HepG2 (cell line): Measurements from ENCODE around the gene CDK1. TPM values are rescaled to one million over a fixed set of nuclear protein-coding genes. Genes with fewer than 3 reads are reported as not detected.

Experiments used
- ATAC-seq: fragments of 200-7000 bp; cut with Tn5 transposase; 3 replicates; pipeline ENCODE4 v1.9.1; 2020; ENCODE audit warnings: mild to moderate bottlenecking, moderate library complexity
- BruUV-seq: library from RNA; stranded (reverse); fragments of 400-500 nt; replicated peaks from 2 replicates; lab custom pipeline; 2021; lab: Mats Ljungman, UMichigan
- CTCF ChIA-PET: fragments of 300-600 bp; formaldehyde crosslinking; extraction: SDS; loops from one replicate; lab custom pipeline; 2021; ENCODE audit warnings: low total read pairs, inconsistent platforms, low intra/inter-chr PET ratio; lab: Yijun Ruan, JAX
- POLR2A ChIA-PET: fragments of 350-600 bp; sonication (Branson Sonifier 250); formaldehyde crosslinking; loops from one replicate; lab custom pipeline; 2020; ENCODE audit warnings: antibody characterized with exemption, inconsistent platforms; lab: Yijun Ruan, JAX
- DNase-seq: peaks from one replicate; pipeline ENCODE4 v3.0.0-alpha.2; 2015; ENCODE audit warnings: low spot score
- FAIRE-seq: peaks from 3 replicates; lab custom pipeline; 2011; peaks lifted over from hg19 to GRCh38; lab: Jason Lieb, UNC
- H2AFZ ChIP-seq: one replicate; pipeline ENCODE4 v1.6.1; 2011; ENCODE audit warnings: low read length, inconsistent platforms
- H3K27ac ChIP-seq: fragments of 300-600 bp; 3 replicates; pipeline ENCODE4 v1.8.0; 2011; ENCODE audit warnings: mixed run types, mild to moderate bottlenecking, mixed read lengths, low read length, inconsistent platforms; ENCODE audit not compliant: insufficient read depth; ENCODE audit errors: extremely low read length
- H3K27me3 ChIP-seq, 2 experiments: fragments of 200-600 bp in 1 of 2; 2 replicates in 1 of 2; 3 replicates in 1 of 2; pipeline versions ENCODE4 v1.6.0 to v1.8.0; 2011; ENCODE audit warnings: low read length in 2 of 2, mild to moderate bottlenecking in 2 of 2, moderate library complexity in 2 of 2, inconsistent platforms in 1 of 2; ENCODE audit not compliant: insufficient read depth in 2 of 2, control insufficient read depth in 1 of 2
- H3K36me3 ChIP-seq, 2 experiments: fragments of 200-600 bp in 1 of 2; replicated peaks in 1 of 2; 2 replicates in 1 of 2; 3 replicates in 1 of 2; pipeline versions ENCODE4 v1.5.1 to v1.8.0; 2011; ENCODE audit warnings: low read length in 2 of 2, inconsistent platforms in 1 of 2; ENCODE audit not compliant: insufficient read depth in 2 of 2, control insufficient read depth in 1 of 2
- H3K4me1 ChIP-seq: 2 replicates; pipeline ENCODE4 v1.5.1; 2012; ENCODE audit warnings: low read length, inconsistent platforms; ENCODE audit not compliant: insufficient read depth
- H3K4me2 ChIP-seq: 2 replicates; pipeline ENCODE4 v1.6.0; 2011; ENCODE audit warnings: low read depth, low read length, inconsistent platforms
- H3K4me3 ChIP-seq, 3 experiments: fragments of 200-600 bp in 1 of 3; sonication (generic), shearing (Covaris generic) in 1 of 3; replicated peaks in 1 of 3; 2 replicates each; pipeline ENCODE4 v1.5.1; 2011 to 2016; ENCODE audit warnings: low read length in 3 of 3, inconsistent platforms in 2 of 3, low read depth in 2 of 3, mild to moderate bottlenecking in 2 of 3, control low read depth in 1 of 3, mixed read lengths in 1 of 3; ENCODE audit not compliant: insufficient read depth in 1 of 3
- H3K79me2 ChIP-seq: one replicate; pipeline ENCODE4 v1.6.1; 2011; ENCODE audit warnings: low read length, inconsistent platforms; ENCODE audit not compliant: insufficient read depth
- H3K9ac ChIP-seq: 2 replicates; pipeline ENCODE4 v1.6.0; 2011; ENCODE audit warnings: mild to moderate bottlenecking, low read depth, low read length, inconsistent platforms; ENCODE audit not compliant: insufficient read depth
- H3K9me3 ChIP-seq: 2 replicates; pipeline ENCODE4 v1.5.1; 2012; ENCODE audit warnings: mild to moderate bottlenecking, low read length
- H4K20me1 ChIP-seq: 2 replicates; pipeline ENCODE4 v1.6.0; 2011; ENCODE audit warnings: inconsistent platforms, mild to moderate bottlenecking, low read length, moderate library complexity; ENCODE audit not compliant: insufficient read depth
- ATF7 ChIP-seq, 2 experiments: fragments of 450-650 bp in 1 of 2; sonication (generic) in 1 of 2; formaldehyde crosslinking in 1 of 2; IDR thresholded peaks; 2 replicates each; pipeline versions ENCODE4 v1.4.0 to v1.6.1; 2016 to 2020; ENCODE audit warnings: antibody characterized with exemption in 1 of 2, mild to moderate bottlenecking in 1 of 2, missing genetic modification reagents in 1 of 2
- BRD4 ChIP-seq: sonication (generic); formaldehyde crosslinking; IDR thresholded peaks from 2 replicates; pipeline ENCODE4 v1.4.0; 2020; ENCODE audit warnings: missing genetic modification reagents
- IRX3 ChIP-seq: sonication (generic); formaldehyde crosslinking; IDR thresholded peaks from 2 replicates; pipeline ENCODE4 v1.8.1; 2023; ENCODE audit warnings: mild to moderate bottlenecking, low read depth, missing genetic modification reagents, borderline replicate concordance
- KMT2A ChIP-seq: sonication (generic); formaldehyde crosslinking; IDR thresholded peaks from 2 replicates; pipeline ENCODE4 v1.4.0; 2020; ENCODE audit warnings: missing genetic modification reagents
- MEF2D ChIP-seq: sonication (generic); formaldehyde crosslinking; IDR thresholded peaks from 2 replicates; pipeline ENCODE4 v1.5.1; 2020; ENCODE audit warnings: mild to moderate bottlenecking, missing genetic modification reagents
- RXRA ChIP-seq: sonication (generic); formaldehyde crosslinking; IDR thresholded peaks from 2 replicates; pipeline ENCODE4 v1.5.1; 2020; ENCODE audit warnings: missing genetic modification reagents
- RXRB ChIP-seq: IDR thresholded peaks from 2 replicates; pipeline ENCODE4 v1.6.1; 2016; ENCODE audit warnings: borderline replicate concordance, missing genetic modification reagents, missing compliant biosample characterization
- ZNF572 ChIP-seq: sonication (generic); formaldehyde crosslinking; IDR thresholded peaks from 2 replicates; pipeline ENCODE4 v1.5.1; 2020; ENCODE audit warnings: mild to moderate bottlenecking, missing genetic modification reagents
- ZNF800 ChIP-seq: sonication (generic); formaldehyde crosslinking; IDR thresholded peaks from 2 replicates; pipeline ENCODE4 v1.4.0; 2020; ENCODE audit warnings: missing genetic modification reagents
- WGBS: methylation state at CpG from one replicate; pipeline ENCODE4 v1.1.6; 2017; ENCODE audit warnings: low lambda C conversion rate; 5-methylcytosine and 5-hydroxymethylcytosine counted together
- in situ Hi-C: cut with HindIII; loops from 2 replicates; pipeline ENCODE4 v1.10.0; 2017; ENCODE audit warnings: low pct_unique_long_range_greater_than_20kb; ENCODE audit not compliant: extremely low pct_ligation_motif_present
- intact Hi-C: fragments of 100-400 bp; cut with micrococcal nuclease; formaldehyde crosslinking; loops from one replicate; pipeline ENCODE4 v1.10.0; 2022; ENCODE audit not compliant: unreplicated experiment
- polyA plus RNA-seq, 8 experiments: library from polyadenylated mRNA; depleted of rRNA in 3 of 8; stranded (reverse) in 7 of 8; unstranded in 1 of 8; fragments of >200 nt; fragmentation: Illumina TruSeq in 4 of 8; extraction: Trizol in 4 of 8; gene quantifications; 2 replicates each; pipeline versions ENCODE4 v1.2.1 to v1.2.3, GENCODE V29; 2011 to 2016; ENCODE audit warnings: low read depth in 4 of 8, missing spikeins in 1 of 8, mixed read lengths in 1 of 8; ENCODE audit not compliant: insufficient read depth in 1 of 8
- total RNA-seq, 5 experiments: library from RNA; depleted of rRNA; stranded (reverse); fragments of >200 nt; fragmentation: Illumina TruSeq; extraction: Trizol; gene quantifications; 2 replicates each; pipeline ENCODE4 v1.2.3, GENCODE V29; 2016; ENCODE audit warnings: low read depth in 1 of 5
- TF ChIP-seq, protein P1 (sequence below): sonication (generic); formaldehyde crosslinking; IDR thresholded peaks from one replicate; pipeline ENCODE4 v1.5.1; 2020; ENCODE audit warnings: mild to moderate bottlenecking, missing genetic modification reagents; ENCODE audit errors: not compliant biosample characterization
- TF ChIP-seq, protein P2 (sequence below): IDR thresholded peaks from 2 replicates; pipeline ENCODE4 v1.6.1; 2012; ENCODE audit warnings: inconsistent platforms
- TF ChIP-seq, protein P3 (sequence below): sonication (generic); formaldehyde crosslinking; IDR thresholded peaks from 2 replicates; pipeline ENCODE4 v1.9.0; 2022; ENCODE audit warnings: low read depth, missing genetic modification reagents

The CDK1 gene
- total and polyA plus RNA-seq, 2 of the 13 experiments (the other 11 are each of a cell fraction or from before 2014, with no cell fraction given) = 42.6 to 132 TPM

DNA sequence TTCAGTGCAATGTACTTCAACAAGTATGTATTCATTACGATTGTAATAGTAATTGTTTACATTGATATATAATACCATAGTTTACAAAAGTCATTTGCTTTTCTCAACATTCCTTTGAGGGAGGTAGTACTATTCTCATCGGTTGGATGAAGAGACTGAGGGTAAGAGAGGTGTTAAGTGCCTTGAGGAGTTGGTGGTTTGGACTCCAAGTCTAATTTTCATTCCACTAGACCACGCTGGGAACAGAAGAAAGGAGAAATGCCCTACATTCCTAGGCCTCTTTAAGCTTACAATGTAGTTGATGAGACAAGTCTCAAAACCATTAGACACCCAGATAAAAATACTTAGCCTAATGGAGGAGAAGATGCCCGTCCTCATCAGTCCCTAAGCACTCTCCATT lies 28.6 kb downstream of the CDK1 start:
- intact Hi-C loops = no loop called here
- ATAC-seq = no peak
- CTCF ChIA-PET = no interaction called here
- Histone ChIP-seq H3K27ac (no peak overlapping the region), H3K4me2 (no peak overlapping the region), H4K20me1 (no peaks in the 10 kb centered on the region), H3K79me2 (no peaks in the 10 kb centered on the region), H3K4me1 (peaks cover 17% of the 10 kb centered on the region), H3K9me3 (no peaks in the 10 kb centered on the region), H3K9ac (no peak overlapping the region), H2AFZ (no peak overlapping the region), H3K36me3 (no peaks in the 10 kb centered on the region), H3K27me3 (no peaks in the 10 kb centered on the region), H3K4me3 (no peak overlapping the region)
- no peak for TF ChIP-seq ZNF572 (CRISPR knock-in tag)
- TF ChIP-seq, protein P1, sequence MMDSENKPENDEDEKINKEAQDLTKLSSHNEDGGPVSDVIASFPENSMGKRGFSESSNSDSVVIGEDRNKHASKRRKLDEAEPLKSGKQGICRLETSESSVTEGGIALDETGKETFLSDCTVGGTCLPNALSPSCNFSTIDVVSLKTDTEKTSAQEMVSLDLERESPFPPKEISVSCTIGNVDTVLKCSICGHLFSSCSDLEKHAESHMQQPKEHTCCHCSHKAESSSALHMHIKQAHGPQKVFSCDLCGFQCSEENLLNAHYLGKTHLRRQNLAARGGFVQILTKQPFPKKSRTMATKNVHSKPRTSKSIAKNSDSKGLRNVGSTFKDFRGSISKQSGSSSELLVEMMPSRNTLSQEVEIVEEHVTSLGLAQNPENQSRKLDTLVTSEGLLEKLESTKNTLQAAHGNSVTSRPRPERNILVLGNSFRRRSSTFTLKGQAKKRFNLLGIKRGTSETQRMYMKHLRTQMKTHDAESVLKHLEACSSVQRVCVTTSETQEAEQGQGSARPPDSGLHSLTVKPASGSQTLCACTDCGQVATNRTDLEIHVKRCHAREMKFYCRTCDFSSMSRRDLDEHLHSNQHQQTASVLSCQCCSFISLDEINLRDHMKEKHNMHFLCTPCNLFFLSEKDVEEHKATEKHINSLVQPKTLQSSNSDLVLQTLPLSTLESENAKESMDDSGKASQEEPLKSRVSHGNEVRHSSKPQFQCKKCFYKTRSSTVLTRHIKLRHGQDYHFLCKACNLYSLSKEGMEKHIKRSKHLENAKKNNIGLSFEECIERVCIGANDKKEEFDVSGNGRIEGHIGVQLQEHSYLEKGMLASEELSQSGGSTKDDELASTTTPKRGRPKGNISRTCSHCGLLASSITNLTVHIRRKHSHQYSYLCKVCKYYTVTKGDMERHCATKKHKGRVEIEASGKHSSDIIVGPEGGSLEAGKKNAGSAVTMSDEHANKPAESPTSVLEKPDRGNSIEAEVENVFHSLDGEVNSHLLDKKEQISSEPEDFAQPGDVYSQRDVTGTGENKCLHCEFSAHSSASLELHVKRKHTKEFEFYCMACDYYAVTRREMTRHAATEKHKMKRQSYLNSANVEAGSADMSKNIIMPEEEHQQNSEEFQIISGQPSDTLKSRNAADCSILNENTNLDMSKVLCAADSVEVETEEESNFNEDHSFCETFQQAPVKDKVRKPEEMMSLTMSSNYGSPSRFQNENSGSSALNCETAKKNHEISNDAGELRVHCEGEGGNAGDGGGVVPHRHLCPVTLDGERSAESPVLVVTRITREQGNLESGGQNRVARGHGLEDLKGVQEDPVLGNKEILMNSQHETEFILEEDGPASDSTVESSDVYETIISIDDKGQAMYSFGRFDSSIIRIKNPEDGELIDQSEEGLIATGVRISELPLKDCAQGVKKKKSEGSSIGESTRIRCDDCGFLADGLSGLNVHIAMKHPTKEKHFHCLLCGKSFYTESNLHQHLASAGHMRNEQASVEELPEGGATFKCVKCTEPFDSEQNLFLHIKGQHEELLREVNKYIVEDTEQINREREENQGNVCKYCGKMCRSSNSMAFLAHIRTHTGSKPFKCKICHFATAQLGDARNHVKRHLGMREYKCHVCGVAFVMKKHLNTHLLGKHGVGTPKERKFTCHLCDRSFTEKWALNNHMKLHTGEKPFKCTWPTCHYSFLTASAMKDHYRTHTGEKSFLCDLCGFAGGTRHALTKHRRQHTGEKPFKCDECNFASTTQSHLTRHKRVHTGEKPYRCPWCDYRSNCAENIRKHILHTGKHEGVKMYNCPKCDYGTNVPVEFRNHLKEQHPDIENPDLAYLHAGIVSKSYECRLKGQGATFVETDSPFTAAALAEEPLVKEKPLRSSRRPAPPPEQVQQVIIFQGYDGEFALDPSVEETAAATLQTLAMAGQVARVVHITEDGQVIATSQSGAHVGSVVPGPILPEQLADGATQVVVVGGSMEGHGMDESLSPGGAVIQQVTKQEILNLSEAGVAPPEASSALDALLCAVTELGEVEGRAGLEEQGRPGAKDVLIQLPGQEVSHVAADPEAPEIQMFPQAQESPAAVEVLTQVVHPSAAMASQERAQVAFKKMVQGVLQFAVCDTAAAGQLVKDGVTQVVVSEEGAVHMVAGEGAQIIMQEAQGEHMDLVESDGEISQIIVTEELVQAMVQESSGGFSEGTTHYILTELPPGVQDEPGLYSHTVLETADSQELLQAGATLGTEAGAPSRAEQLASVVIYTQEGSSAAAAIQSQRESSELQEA = no peak
- TF ChIP-seq ATF7 (IDR thresholded peaks at IDR 0.05) = no peak
- no peak for TF ChIP-seq ATF7 (CRISPR knock-in tag; IDR thresholded peaks at IDR 0.05)
- TF ChIP-seq BRD4 (CRISPR knock-in tag) = no peak
- TF ChIP-seq, protein P2, sequence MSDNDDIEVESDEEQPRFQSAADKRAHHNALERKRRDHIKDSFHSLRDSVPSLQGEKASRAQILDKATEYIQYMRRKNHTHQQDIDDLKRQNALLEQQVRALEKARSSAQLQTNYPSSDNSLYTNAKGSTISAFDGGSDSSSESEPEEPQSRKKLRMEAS = no peak
- TF ChIP-seq, protein P3, sequence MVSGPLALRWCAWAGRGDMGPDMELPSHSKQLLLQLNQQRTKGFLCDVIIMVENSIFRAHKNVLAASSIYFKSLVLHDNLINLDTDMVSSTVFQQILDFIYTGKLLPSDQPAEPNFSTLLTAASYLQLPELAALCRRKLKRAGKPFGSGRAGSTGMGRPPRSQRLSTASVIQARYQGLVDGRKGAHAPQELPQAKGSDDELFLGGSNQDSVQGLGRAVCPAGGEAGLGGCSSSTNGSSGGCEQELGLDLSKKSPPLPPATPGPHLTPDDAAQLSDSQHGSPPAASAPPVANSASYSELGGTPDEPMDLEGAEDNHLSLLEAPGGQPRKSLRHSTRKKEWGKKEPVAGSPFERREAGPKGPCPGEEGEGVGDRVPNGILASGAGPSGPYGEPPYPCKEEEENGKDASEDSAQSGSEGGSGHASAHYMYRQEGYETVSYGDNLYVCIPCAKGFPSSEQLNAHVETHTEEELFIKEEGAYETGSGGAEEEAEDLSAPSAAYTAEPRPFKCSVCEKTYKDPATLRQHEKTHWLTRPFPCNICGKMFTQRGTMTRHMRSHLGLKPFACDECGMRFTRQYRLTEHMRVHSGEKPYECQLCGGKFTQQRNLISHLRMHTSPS (CRISPR knock-in tag) = no peak
- TF ChIP-seq MEF2D (CRISPR knock-in tag) = no peak
- TF ChIP-seq ZNF800 (CRISPR knock-in tag) = no peak
- TF ChIP-seq KMT2A = no peak
- no peak for TF ChIP-seq RXRA (CRISPR knock-in tag)
- no peak for TF ChIP-seq IRX3
- no peak for TF ChIP-seq RXRB
- in situ Hi-C loops = loop anchor here (25.0 kb wide), 1 partner anchor 805 kb away; no protein-coding TSS in a partner anchor
- no peak for DNase-seq
- WGBS = 65% methylated on average over 4 of the region's 4 CpGs
- FAIRE-seq = no peak
- no TSS peak for BruUV-seq
- POLR2A ChIA-PET = no interaction called here
